ENCODE results near the gene SLC4A8.

DNA sequence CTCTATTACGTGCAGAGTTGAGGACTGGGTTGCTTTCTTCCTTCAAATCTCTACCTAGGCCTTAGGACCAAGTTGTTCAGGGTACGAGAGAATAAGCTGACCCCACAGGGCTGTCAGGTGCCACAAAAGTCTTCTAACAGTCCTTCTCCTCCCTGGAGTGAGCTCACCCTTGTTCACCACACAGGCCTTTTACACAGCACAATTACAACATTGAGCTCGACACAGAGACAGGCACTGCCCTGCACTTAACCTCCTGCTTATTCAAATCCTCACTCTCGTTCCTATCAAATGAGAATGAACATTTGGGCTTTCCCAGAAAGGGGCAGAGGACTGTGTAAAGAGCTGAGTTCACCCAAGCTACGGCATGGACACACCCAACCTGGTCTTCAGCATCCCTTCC is 35.8 kb upstream of the SLC4A8 start:
- TF ChIP-seq, protein P1, sequence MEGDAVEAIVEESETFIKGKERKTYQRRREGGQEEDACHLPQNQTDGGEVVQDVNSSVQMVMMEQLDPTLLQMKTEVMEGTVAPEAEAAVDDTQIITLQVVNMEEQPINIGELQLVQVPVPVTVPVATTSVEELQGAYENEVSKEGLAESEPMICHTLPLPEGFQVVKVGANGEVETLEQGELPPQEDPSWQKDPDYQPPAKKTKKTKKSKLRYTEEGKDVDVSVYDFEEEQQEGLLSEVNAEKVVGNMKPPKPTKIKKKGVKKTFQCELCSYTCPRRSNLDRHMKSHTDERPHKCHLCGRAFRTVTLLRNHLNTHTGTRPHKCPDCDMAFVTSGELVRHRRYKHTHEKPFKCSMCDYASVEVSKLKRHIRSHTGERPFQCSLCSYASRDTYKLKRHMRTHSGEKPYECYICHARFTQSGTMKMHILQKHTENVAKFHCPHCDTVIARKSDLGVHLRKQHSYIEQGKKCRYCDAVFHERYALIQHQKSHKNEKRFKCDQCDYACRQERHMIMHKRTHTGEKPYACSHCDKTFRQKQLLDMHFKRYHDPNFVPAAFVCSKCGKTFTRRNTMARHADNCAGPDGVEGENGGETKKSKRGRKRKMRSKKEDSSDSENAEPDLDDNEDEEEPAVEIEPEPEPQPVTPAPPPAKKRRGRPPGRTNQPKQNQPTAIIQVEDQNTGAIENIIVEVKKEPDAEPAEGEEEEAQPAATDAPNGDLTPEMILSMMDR (IDR thresholded peaks at IDR 0.05), result no peak
- TF ChIP-seq POLR2A (IDR thresholded peaks at IDR 0.05) (no peak), POLR2AphosphoS5 (IDR thresholded peaks at IDR 0.05) (no peak)
